KMS-11 (cell line): Measurements from ENCODE around the gene PFKP.
"Not testable (repeated sequence)": the region's sequence is repeated elsewhere in the genome, so short reads cannot be mapped to it uniquely, and the experiment has no call there.

Source experiments
- H2AFZ ChIP-seq: fragments of 200-600 bp; sonication (generic); 2 replicates; pipeline ENCODE4 v1.6.1; 2016; ENCODE audit warnings: antibody characterized with exemption, mixed run types, low read depth
- H3K27ac ChIP-seq: fragments of 200-600 bp; sonication (generic); 2 replicates; pipeline ENCODE4 v1.6.1; 2016; ENCODE audit warnings: mild to moderate bottlenecking, mixed run types
- H3K27me3 ChIP-seq: fragments of 200-600 bp; sonication (generic); 2 replicates; pipeline ENCODE4 v1.6.1; 2017; ENCODE audit warnings: mild to moderate bottlenecking, low read depth, mixed run types, moderate library complexity; ENCODE audit not compliant: insufficient read depth
- H3K36me3 ChIP-seq: fragments of 200-600 bp; sonication (generic); 2 replicates; pipeline ENCODE4 v1.6.1; 2017; ENCODE audit warnings: mild to moderate bottlenecking, mixed run types; ENCODE audit not compliant: insufficient read depth
- H3K4me1 ChIP-seq: fragments of 200-600 bp; sonication (generic); 2 replicates; pipeline ENCODE4 v1.6.1; 2016; ENCODE audit warnings: mild to moderate bottlenecking, low read depth, mixed run types; ENCODE audit not compliant: poor library complexity, severe bottlenecking
- H3K4me2 ChIP-seq: fragments of 200-600 bp; sonication (generic); 2 replicates; pipeline ENCODE4 v1.7.0; 2016; ENCODE audit warnings: mild to moderate bottlenecking, mixed run types
- H3K4me3 ChIP-seq: fragments of 200-600 bp; sonication (generic); IDR thresholded peaks from 2 replicates; pipeline ENCODE4 v1.6.1; 2017; ENCODE audit warnings: low read depth, low read length, mixed read lengths; ENCODE audit not compliant: insufficient read depth
- H3K79me2 ChIP-seq: fragments of 200-600 bp; sonication (generic); 2 replicates; pipeline ENCODE4 v1.6.1; 2016; ENCODE audit warnings: low read depth, mixed run types; ENCODE audit not compliant: insufficient read depth
- H3K9ac ChIP-seq: fragments of 200-600 bp; sonication (generic); 2 replicates; pipeline ENCODE4 v1.6.1; 2016; ENCODE audit warnings: mild to moderate bottlenecking, mixed run types
- H4K20me1 ChIP-seq: fragments of 200-600 bp; sonication (generic); 2 replicates; pipeline ENCODE4 v1.6.1; 2016; ENCODE audit warnings: mild to moderate bottlenecking, mixed run types; ENCODE audit not compliant: insufficient read depth
- TF ChIP-seq, protein P1 (sequence below): fragments of 200-600 bp; sonication (generic); conservative IDR thresholded peaks from 2 replicates; pipeline ENCODE4 v1.6.1; 2017; ENCODE audit warnings: low read depth, mild to moderate bottlenecking, antibody characterized with exemption, low read length, moderate library complexity, mixed read lengths

Gene PFKP

DNA sequence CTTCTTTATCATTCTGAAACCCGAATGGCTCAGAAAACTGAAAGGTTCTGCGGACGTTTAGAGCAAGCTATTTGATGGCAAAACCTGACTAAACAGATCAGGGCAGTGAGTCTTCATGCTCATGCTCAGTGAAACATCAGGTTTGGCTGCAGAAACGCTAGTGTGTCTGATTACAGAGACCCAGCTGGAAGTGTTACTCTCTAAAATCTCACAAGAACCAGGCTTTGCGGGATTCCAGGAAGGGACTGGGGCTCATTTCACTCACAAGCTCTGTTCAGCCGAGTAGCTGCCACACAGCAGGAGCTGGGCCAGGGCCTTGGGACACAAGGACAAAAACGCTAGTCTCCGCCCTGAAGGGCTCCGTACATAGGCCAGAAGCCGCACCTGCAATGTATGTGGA is 102.3 kb downstream of the PFKP start:
- H3K79me2 ChIP-seq: peaks cover 11% of the 10 kb centered on the region; the same call in 1 of the 2 replicates
- TF ChIP-seq, protein P1, sequence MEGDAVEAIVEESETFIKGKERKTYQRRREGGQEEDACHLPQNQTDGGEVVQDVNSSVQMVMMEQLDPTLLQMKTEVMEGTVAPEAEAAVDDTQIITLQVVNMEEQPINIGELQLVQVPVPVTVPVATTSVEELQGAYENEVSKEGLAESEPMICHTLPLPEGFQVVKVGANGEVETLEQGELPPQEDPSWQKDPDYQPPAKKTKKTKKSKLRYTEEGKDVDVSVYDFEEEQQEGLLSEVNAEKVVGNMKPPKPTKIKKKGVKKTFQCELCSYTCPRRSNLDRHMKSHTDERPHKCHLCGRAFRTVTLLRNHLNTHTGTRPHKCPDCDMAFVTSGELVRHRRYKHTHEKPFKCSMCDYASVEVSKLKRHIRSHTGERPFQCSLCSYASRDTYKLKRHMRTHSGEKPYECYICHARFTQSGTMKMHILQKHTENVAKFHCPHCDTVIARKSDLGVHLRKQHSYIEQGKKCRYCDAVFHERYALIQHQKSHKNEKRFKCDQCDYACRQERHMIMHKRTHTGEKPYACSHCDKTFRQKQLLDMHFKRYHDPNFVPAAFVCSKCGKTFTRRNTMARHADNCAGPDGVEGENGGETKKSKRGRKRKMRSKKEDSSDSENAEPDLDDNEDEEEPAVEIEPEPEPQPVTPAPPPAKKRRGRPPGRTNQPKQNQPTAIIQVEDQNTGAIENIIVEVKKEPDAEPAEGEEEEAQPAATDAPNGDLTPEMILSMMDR: no peak
- H3K4me1 ChIP-seq: peaks cover 8% of the 10 kb centered on the region
- H3K27me3 ChIP-seq: no peaks in the 10 kb centered on the region
- peaks cover 7% of the 10 kb centered on the region; the same call in 1 of the 2 replicates for H3K36me3 ChIP-seq
- no peak overlapping the region for H3K27ac ChIP-seq
- no peak overlapping the region for H3K4me2 ChIP-seq
- H3K4me3 ChIP-seq: no peak overlapping the region
- no peak overlapping the region for H2AFZ ChIP-seq
- no peak overlapping the region for H3K9ac ChIP-seq
- H4K20me1 ChIP-seq: no peaks in the 10 kb centered on the region

DNA sequence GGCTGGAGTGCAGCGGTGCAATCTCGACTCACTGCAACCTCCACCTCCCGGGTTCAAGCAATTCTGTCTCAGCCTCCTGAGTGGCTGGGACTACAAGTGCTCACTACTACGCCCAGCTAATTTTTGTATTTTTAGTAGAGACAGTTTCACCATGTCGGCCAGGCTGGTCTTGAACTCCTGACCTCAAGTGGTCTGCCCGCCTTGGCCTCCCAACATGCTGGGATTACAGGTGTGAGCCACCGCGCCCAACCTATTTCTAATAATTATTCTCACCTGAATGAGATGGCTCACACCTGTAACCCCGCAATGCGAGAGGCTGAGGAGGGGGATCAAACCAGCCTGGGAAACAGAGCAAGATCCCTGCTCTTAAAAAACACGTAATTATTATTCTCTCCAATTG is 104.1 kb downstream of the PFKP start:
- H3K4me2 ChIP-seq: peak overlapping the region; percentile 78
- peak overlapping the region; percentile 61; the same call in 1 of the 2 replicates for H3K9ac ChIP-seq
- H4K20me1 ChIP-seq, H3K4me3 ChIP-seq, H3K4me1 ChIP-seq, H3K36me3 ChIP-seq, H3K27me3 ChIP-seq: not testable (repeated sequence)
- 0 out of 2 replicates have a peak overlapping the region, but pooled peaks have one; percentile 40 for H3K27ac ChIP-seq
- peaks cover 11% of the 10 kb centered on the region; the same call in 1 of the 2 replicates for H3K79me2 ChIP-seq
- H2AFZ ChIP-seq: peak overlapping the region; percentile 50; the same call in 1 of the 2 replicates

DNA sequence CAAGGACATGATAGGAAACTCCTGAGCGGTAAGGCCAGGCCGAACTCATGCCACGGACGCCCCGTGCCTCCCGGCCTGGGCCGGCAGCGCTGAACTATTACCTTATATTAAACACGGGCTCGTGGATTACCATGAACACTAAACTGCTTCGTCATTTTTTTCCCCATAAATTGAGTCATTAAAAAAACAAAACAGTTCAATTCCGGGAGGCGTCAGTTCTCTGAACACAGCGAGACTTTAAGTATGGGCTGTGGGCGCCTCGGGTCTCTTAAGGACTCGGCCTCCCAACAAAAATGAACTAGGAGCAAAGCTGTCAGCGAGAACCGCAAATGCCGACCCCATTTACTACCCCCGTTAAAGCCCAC is 104.7 kb downstream of the PFKP start:
- Histone ChIP-seq H3K4me2 (peak overlapping the region; percentile 78), H4K20me1 (no peaks in the 10 kb centered on the region), H3K27me3 (no peaks in the 10 kb centered on the region), H3K27ac (peak overlapping the region; percentile 40), H3K9ac (peak overlapping the region; percentile 61), H2AFZ (peak overlapping the region; percentile 50), H3K4me3 (no peak overlapping the region), H3K79me2 (peaks cover 11% of the 10 kb centered on the region; the same call in 1 of the 2 replicates), H3K36me3 (peaks cover under 1% of the 10 kb centered on the region; the same call in 1 of the 2 replicates), H3K4me1 (peaks cover 8% of the 10 kb centered on the region)
- TF ChIP-seq, protein P1: no peak

DNA sequence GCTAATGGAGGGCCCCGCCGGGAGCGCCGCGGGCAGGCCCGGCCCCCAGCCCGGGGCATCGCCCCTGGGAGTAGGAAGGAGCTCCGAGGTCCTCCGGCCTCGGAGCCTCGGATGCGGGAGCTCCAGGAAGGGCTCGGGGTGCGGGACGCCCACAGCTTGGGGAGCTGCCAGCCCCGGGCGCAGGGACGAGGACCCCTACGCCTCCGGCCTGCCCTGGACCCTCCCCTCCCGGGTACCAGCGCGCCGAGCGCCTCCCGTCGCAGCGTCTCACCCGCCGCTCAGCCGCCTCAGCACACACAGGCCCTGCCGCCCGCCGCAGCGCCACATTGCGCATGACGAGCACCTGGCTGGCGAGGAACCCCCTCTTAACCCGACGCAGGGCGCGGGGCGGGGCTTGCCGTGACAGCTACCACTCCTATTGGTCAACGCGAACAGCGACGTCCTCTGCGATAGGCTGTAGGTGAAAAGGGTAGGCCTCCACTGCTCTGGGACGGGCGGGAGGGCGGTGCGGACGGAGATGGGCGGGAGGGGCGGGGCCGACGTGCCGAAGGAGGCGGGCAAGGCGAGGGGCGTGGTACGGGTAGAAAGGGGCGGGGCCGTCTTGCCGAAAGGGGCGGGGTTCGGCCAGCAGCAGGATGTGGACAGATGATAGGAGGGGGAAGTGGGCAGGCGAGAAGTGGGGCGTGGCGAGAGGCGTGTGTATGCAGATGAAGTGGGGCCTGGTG is 105.3 kb downstream of the PFKP start, which contains the start of gene PITRM1:
PITRM1 (minus strand) TSS at position 337 of the 725 bp plus-strand sequence; CDS start at position 327, 10 bp downstream.
- TF ChIP-seq, protein P1: no peak
- peaks cover 8% of the 10 kb centered on the region for H3K4me1 ChIP-seq
- peak within 1 kb of the TSS; percentile 40 for H3K27ac ChIP-seq
- no peaks in the 10 kb centered on the region; the same call in 1 of the 2 replicates for H3K36me3 ChIP-seq
- peak within 1 kb of the TSS; percentile 68 for H2AFZ ChIP-seq
- H3K4me3 ChIP-seq: no peak within 1 kb of the TSS
- no peaks in the 10 kb centered on the region for H3K27me3 ChIP-seq
- peak within 1 kb of the TSS; percentile 61 for H3K9ac ChIP-seq
- H3K4me2 ChIP-seq: peak within 1 kb of the TSS; percentile 78
- peaks cover 11% of the 10 kb centered on the region; the same call in 1 of the 2 replicates for H3K79me2 ChIP-seq
- H4K20me1 ChIP-seq: no peaks in the 10 kb centered on the region
